Neural cell (in vitro differentiated cells): ENCODE results near the gene DISP3. TPM values are rescaled to one million over a fixed set of nuclear protein-coding genes. Genes with fewer than 3 reads are reported as not detected.
A peak's percentile ranks its signal among the peaks of the same experiment; 100 is the strongest.

Source experiments
- H2AFZ ChIP-seq: fragments of 200-600, 300-800 bp; sonication (generic), shearing (Covaris generic); 2 replicates; pipeline ENCODE4 v1.6.0; 2014; ENCODE audit warnings: low read depth, mild to moderate bottlenecking, antibody characterized with exemption, low read length, moderate library complexity
- H3F3A ChIP-seq: fragments of 200-600 bp; shearing (Covaris generic); 2 replicates; pipeline ENCODE4 v1.6.1; 2016; ENCODE audit warnings: mild to moderate bottlenecking, moderate library complexity, mixed read lengths, antibody characterized with exemption, low read length; ENCODE audit not compliant: insufficient read depth, poor library complexity, severe bottlenecking
- H3K27ac ChIP-seq: fragments of 200-600, 300-800 bp; sonication (generic), shearing (Covaris generic); 2 replicates; pipeline ENCODE4 v1.5.1; 2014; ENCODE audit warnings: mild to moderate bottlenecking, low read length, moderate library complexity
- H3K27me3 ChIP-seq: fragments of 300-800, 200-600 bp; sonication (generic), shearing (Covaris generic); 2 replicates; pipeline ENCODE4 v1.6.0; 2014; ENCODE audit warnings: mild to moderate bottlenecking, low read depth, low read length, moderate library complexity; ENCODE audit not compliant: insufficient read depth
- H3K36me3 ChIP-seq: fragments of 300-800, 200-600 bp; sonication (generic), shearing (Covaris generic); 2 replicates; pipeline ENCODE4 v1.5.1; 2014; ENCODE audit warnings: mild to moderate bottlenecking, antibody characterized with exemption, low read length, moderate library complexity; ENCODE audit not compliant: insufficient read depth
- H3K4me2 ChIP-seq: fragments of 300-800, 200-600 bp; sonication (generic), shearing (Covaris generic); 2 replicates; pipeline ENCODE4 v1.6.0; 2014; ENCODE audit warnings: mild to moderate bottlenecking, low read length
- H3K4me3 ChIP-seq: fragments of 300-800, 200-600 bp; sonication (generic), shearing (Covaris generic); 2 replicates; pipeline ENCODE4 v1.5.1; 2014; ENCODE audit warnings: mild to moderate bottlenecking, low read length, moderate library complexity
- H3K79me2 ChIP-seq: fragments of 200-600 bp; shearing (Covaris generic); replicated peaks from 2 replicates; pipeline ENCODE4 v1.6.0; 2014; ENCODE audit warnings: mild to moderate bottlenecking, low read length, moderate library complexity; ENCODE audit not compliant: insufficient read depth
- H3K9ac ChIP-seq: fragments of 300-800, 200-600 bp; sonication (generic), shearing (Covaris generic); 2 replicates; pipeline ENCODE4 v1.6.1; 2016; ENCODE audit warnings: mild to moderate bottlenecking, low read length, mixed read lengths
- H3K9me2 ChIP-seq: fragments of 200-600 bp; shearing (Covaris generic); 2 replicates; pipeline ENCODE4 v1.6.1; 2016; ENCODE audit warnings: mild to moderate bottlenecking, low read length, mixed read lengths; ENCODE audit not compliant: insufficient read depth
- H3K9me3 ChIP-seq: fragments of 200-600, 300-800 bp; sonication (generic), shearing (Covaris generic); 2 replicates; pipeline ENCODE4 v1.6.1; 2016; ENCODE audit warnings: mild to moderate bottlenecking, mixed run types, low read length, moderate library complexity, mixed read lengths
- H4K20me1 ChIP-seq: fragments of 200-600 bp; shearing (Covaris generic); 2 replicates; pipeline ENCODE4 v1.6.1; 2016; ENCODE audit warnings: mild to moderate bottlenecking, mixed run types; ENCODE audit not compliant: insufficient read depth
- EP300 ChIP-seq: fragments of 450-650 bp; conservative IDR thresholded peaks from 2 replicates; pipeline ENCODE4 v1.6.1; 2014; ENCODE audit warnings: antibody characterized with exemption, mild to moderate bottlenecking, moderate library complexity; ENCODE audit not compliant: poor library complexity, severe bottlenecking
- EZH2 ChIP-seq: fragments of 200-600, 300-800 bp; shearing (Covaris generic), sonication (generic); IDR thresholded peaks from 2 replicates; pipeline ENCODE4 v1.6.1; 2014; ENCODE audit warnings: antibody characterized with exemption, low read length, borderline replicate concordance, mild to moderate bottlenecking; ENCODE audit not compliant: insufficient read depth, poor library complexity, severe bottlenecking
- MXI1 ChIP-seq: fragments of 450-650 bp; conservative IDR thresholded peaks from 2 replicates; pipeline ENCODE4 v1.6.1; 2014; ENCODE audit warnings: antibody characterized with exemption, mild to moderate bottlenecking; ENCODE audit not compliant: poor library complexity, severe bottlenecking
- POLR2AphosphoS5 ChIP-seq: IDR thresholded peaks from 2 replicates; pipeline ENCODE4 v1.6.1; 2012
- RAD21 ChIP-seq: fragments of 450-650 bp; conservative IDR thresholded peaks from 2 replicates; pipeline ENCODE4 v1.6.1; 2014; ENCODE audit warnings: antibody characterized with exemption, mild to moderate bottlenecking, moderate library complexity
- SMC3 ChIP-seq: fragments of 450-650 bp; conservative IDR thresholded peaks from 2 replicates; pipeline ENCODE4 v1.6.1; 2014; ENCODE audit warnings: antibody characterized with exemption, mild to moderate bottlenecking, moderate library complexity; ENCODE audit not compliant: poor library complexity
- TAF1 ChIP-seq: IDR thresholded peaks from 2 replicates; pipeline ENCODE4 v1.6.1; 2012; ENCODE audit warnings: low read depth
- polyA plus RNA-seq: library from polyadenylated mRNA; depleted of rRNA; stranded (reverse); fragments of >200 nt; gene quantifications from 2 replicates; pipeline ENCODE4 v1.2.3, GENCODE V29; 2014
- TF ChIP-seq, protein P1 (sequence below): IDR thresholded peaks from 2 replicates; pipeline ENCODE4 v1.6.1; 2012; ENCODE audit warnings: borderline replicate concordance
- TF ChIP-seq, protein P2 (sequence below): fragments of 450-650 bp; IDR thresholded peaks from 2 replicates; pipeline ENCODE4 v1.5.1; 2014; ENCODE audit warnings: antibody characterized with exemption, mild to moderate bottlenecking, moderate library complexity; ENCODE audit not compliant: poor library complexity, severe bottlenecking

DISP3 gene
- polyA plus RNA-seq, 1 donor from 2014 or later, result 14.9 TPM

DNA sequence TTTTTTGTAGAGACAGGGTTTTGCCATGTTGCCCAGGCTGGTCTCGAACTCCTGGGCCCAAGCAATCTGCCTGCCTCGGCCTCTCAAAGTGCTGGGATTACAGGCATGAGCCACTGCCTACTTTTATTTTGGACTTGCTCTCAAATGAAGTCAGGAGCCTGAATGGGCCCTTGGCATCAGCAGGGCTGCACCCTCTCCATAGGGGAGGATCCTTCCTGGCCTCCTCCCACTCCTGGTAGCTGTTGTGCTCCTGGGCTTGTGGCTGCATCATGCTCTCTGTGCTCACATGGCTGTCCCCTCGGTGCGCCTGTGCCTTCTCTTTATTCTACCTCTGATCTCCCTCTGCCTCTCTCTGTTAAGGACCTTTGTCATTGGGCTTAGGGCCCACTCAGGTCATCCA lies 46.4 kb upstream of the DISP3 start:
- Histone ChIP-seq H3K79me2 (no peaks in the 10 kb centered on the region), H3K4me3 (no peak overlapping the region), H3K9me2 (no peaks in the 10 kb centered on the region), H3K36me3 (no peaks in the 10 kb centered on the region), H3K9me3 (no peaks in the 10 kb centered on the region), H3K27me3 (no peaks in the 10 kb centered on the region), H3K9ac (no peak overlapping the region), H2AFZ (no peak overlapping the region), H4K20me1 (no peaks in the 10 kb centered on the region), H3K27ac (no peak overlapping the region), H3F3A (no peaks in the 10 kb centered on the region), H3K4me2 (no peak overlapping the region)
- TF ChIP-seq, protein P1, sequence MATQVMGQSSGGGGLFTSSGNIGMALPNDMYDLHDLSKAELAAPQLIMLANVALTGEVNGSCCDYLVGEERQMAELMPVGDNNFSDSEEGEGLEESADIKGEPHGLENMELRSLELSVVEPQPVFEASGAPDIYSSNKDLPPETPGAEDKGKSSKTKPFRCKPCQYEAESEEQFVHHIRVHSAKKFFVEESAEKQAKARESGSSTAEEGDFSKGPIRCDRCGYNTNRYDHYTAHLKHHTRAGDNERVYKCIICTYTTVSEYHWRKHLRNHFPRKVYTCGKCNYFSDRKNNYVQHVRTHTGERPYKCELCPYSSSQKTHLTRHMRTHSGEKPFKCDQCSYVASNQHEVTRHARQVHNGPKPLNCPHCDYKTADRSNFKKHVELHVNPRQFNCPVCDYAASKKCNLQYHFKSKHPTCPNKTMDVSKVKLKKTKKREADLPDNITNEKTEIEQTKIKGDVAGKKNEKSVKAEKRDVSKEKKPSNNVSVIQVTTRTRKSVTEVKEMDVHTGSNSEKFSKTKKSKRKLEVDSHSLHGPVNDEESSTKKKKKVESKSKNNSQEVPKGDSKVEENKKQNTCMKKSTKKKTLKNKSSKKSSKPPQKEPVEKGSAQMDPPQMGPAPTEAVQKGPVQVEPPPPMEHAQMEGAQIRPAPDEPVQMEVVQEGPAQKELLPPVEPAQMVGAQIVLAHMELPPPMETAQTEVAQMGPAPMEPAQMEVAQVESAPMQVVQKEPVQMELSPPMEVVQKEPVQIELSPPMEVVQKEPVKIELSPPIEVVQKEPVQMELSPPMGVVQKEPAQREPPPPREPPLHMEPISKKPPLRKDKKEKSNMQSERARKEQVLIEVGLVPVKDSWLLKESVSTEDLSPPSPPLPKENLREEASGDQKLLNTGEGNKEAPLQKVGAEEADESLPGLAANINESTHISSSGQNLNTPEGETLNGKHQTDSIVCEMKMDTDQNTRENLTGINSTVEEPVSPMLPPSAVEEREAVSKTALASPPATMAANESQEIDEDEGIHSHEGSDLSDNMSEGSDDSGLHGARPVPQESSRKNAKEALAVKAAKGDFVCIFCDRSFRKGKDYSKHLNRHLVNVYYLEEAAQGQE, result no peak
- no peak for TF ChIP-seq TAF1
- TF ChIP-seq RAD21, result no peak

DNA sequence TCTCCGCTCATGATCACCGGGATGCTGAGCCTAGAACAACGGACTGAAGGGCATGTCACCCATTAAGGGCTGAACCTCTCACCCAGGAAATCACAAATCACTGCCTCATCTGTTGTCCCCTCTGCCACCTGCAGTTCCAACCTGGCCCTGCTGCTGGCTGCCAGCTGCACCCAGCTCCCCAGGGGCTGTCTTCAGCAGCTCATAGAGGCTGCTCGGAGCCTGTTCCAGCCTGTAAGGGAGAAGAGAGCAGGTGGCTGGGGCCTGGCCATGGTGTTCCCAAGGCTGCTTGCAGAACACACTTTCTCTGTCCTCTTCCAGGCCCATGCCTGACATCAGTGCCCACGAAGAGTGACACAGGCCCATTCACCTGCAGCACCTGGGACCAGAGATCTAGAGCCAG lies 44.5 kb upstream of the DISP3 start:
- no peak overlapping the region for H3K4me2 ChIP-seq
- H3F3A ChIP-seq, result no peaks in the 10 kb centered on the region
- no peaks in the 10 kb centered on the region for H3K79me2 ChIP-seq
- no peaks in the 10 kb centered on the region for H3K9me3 ChIP-seq
- no peak for TF ChIP-seq RAD21
- TF ChIP-seq TAF1, result no peak
- no peak for TF ChIP-seq SMC3
- TF ChIP-seq MXI1, result no peak
- TF ChIP-seq, protein P2, sequence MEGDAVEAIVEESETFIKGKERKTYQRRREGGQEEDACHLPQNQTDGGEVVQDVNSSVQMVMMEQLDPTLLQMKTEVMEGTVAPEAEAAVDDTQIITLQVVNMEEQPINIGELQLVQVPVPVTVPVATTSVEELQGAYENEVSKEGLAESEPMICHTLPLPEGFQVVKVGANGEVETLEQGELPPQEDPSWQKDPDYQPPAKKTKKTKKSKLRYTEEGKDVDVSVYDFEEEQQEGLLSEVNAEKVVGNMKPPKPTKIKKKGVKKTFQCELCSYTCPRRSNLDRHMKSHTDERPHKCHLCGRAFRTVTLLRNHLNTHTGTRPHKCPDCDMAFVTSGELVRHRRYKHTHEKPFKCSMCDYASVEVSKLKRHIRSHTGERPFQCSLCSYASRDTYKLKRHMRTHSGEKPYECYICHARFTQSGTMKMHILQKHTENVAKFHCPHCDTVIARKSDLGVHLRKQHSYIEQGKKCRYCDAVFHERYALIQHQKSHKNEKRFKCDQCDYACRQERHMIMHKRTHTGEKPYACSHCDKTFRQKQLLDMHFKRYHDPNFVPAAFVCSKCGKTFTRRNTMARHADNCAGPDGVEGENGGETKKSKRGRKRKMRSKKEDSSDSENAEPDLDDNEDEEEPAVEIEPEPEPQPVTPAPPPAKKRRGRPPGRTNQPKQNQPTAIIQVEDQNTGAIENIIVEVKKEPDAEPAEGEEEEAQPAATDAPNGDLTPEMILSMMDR, result no peak
- no peak for TF ChIP-seq EZH2
- TF ChIP-seq, protein P1, result no peak
- no peak for TF ChIP-seq POLR2AphosphoS5
- no peak for TF ChIP-seq EP300
- H3K4me3 ChIP-seq, result no peak overlapping the region
- H3K27me3 ChIP-seq, result no peaks in the 10 kb centered on the region
- H3K9ac ChIP-seq, result peak overlapping the region; percentile 16
- H3K27ac ChIP-seq, result no peak overlapping the region
- no peaks in the 10 kb centered on the region for H3K36me3 ChIP-seq
- no peaks in the 10 kb centered on the region for H4K20me1 ChIP-seq
- no peaks in the 10 kb centered on the region for H3K9me2 ChIP-seq
- H2AFZ ChIP-seq, result no peak overlapping the region
